ENCODE results near the gene STK31.

GRCh38 chr7:23742051-23742450, 32.0 kb downstream of the STK31 start:
- TF ChIP-seq EZH2 (IDR thresholded peaks at IDR 0.05; ENCODE audit: borderline replicate concordance), result no peak
- no peak for TF ChIP-seq CTCF (IDR thresholded peaks at IDR 0.05; ENCODE audit: poor library complexity)
- TF ChIP-seq EZH2phosphoT487 (IDR thresholded peaks at IDR 0.05; ENCODE audit: low read depth, severe bottlenecking, unreplicated experiment), result no peak
